Activated CD4-positive, alpha-beta T cell treated with anti-CD3 and anti-CD28 coated beads, Interleukin-2, amount 50 U/mL, for 16 hours (primary cell): ENCODE data around the gene SPON2.

Experiments
- DNase-seq: peaks from one replicate; pipeline ENCODE4 v3.0.0-alpha.2; 2020

The SPON2 gene

DNA sequence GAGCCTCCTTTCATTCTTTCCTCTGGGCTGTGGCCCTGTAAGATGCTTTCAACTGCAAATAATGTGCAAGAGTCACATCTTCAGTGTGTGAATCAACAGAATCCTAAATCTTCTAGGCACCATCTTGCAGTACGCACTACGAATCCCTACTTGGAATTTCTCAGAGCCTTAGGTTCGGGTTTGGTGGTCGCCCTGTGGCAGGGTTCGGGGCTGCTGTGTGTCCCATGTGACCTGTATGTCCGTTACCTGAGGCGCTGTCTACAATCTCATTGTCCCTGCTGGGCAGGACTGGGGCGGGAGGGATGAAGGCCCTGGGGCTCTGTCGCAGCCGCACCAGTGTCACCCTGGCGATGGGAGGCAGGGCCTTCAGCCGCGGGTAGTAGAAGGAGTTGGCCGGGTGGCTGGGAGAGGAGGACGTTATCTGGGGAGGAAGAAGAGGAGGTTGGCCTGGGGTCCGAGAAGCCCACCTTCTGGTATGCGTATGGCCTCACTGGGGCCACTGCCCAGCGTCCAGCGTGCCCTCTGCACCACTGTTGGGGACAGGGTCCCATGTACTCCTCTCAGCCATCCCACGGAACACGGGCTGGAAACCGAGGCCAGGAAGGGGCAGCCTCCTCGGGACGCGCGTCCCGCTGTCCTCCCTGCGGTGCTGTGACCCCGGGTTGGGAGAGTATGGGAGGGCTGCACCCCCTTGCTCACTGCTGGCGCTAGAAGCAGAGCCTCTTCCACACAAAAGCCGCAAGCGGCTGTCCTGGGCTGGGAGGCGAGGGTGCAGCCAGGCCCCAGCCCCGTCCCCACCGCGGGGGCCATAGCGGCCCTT, 2.0 kb downstream of the SPON2 start:
- no peak for DNase-seq

DNA sequence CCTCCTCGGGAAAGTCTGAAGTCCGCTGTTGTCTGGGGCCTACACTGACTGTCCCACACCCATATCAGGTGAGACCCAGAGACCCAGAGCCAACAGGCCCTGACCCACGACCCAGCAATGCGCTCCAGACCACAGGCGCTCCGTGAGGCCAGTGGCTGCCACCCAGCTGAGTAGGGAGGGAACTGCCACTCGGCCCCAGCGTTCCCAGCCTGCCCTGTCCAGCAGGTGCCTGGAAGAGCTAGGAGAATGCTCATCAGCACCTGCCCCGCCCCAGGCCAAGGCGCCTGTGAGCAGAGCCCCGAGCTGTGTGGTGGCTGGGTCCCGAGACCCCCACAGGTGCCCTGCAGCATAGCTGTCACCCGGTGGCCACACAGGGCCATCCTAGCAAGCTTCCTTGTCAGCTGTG, 2.7 kb downstream of the SPON2 start:
- DNase-seq: no peak

DNA sequence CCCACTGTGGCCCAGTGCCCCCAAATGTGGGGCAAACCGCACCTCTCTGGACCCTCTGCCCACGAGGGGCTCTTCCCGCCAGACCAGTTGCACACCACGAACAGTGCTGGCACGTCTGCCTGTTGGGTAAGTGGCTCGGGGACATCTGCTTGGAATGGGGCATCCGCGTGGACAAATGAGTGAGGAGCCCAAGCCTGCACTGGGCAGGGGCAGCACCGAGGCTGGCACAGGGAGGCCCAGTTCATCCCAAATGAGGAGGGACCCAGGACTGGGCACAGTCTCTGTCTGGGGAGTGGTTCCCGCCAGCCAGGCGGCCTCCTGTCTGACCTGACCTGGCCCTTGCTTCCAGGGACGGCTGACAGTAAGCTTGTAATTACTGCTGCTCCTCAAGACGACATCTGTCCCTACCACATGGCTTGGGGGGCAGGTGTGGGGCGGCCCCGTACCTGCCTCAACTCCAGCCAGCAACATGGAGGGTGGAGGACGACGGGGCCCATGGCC, 3.2 kb downstream of the SPON2 start:
- DNase-seq: no peak

DNA sequence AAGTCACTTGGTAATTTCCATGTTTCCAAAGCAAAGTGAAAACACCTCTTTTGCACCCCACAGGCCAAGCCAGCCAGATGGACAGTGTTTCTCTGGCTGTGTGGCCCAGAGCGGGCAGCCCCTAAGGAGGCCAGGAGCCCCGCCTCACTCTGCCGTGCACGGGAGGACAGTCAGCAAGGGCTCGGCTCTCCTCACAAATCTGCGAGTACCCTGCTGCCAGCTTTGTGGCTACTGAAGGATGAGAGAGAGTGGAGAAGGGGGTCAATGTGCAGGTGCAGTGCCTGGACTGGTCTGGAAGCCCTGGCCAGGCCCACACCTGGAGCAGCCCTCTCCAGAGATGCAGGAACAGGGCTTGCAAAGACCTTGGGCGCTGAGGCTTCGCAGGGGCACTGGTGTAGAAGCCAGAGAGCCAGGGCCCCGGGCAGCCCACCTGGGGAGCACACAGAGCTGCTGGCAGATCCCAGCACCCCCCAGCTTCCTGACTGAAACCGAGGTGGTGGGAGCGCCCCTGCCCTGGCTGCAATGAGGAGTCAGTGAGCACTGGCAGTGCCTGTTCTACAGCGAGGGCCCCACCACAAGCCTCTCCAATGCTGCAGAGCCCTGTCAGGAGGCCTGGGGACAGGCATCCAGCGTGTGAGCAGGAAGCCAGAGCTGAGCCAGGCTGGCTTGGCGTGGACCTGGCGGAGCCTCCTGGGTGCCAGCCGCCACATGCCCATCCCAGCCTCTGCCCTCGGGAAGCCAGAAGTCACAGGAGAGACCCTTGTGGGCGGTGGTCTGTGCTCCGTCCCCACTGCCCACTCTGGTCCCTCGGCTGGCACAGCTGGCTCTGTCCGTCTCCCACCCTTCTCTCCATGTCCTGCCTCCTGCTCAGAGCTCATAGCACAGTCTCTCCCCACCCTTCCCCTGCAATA, 3.9 kb downstream of the SPON2 start:
- DNase-seq: no peak

DNA sequence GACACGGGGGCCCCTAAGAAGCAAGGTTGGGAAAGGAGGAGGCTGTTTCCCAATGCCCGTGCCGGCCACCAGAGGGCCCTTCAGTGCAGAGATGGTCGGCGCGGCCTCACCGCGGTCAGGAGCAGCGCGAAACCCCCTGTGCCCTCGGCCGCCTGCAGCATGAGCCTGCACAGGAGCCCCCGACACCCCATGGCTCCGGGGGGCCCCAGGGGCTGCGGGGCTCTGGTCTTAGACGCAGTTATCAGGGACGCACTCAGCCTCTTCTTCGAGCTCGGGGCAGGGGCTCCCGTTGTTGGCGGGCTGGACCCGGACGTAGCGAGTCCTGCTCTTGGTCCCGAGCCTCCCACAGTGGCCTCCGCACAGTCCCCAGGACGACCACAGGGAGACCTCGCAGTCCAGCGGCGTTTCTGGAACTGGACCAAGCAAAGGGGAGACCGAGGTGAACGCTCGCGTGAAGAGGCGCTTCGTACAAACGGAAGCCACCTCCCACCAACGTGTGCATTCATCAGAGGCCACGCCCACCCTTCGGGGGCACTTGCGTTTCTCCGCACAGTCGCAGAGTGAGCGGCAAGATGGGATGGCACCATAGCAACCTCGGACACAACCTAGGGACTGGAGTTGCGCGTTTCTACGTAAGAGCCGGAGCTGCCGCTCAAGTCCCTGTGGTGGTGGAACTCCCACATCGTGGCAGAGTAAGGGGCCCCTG, 5.0 kb downstream of the SPON2 start:
- DNase-seq: peak; percentile 92

DNA sequence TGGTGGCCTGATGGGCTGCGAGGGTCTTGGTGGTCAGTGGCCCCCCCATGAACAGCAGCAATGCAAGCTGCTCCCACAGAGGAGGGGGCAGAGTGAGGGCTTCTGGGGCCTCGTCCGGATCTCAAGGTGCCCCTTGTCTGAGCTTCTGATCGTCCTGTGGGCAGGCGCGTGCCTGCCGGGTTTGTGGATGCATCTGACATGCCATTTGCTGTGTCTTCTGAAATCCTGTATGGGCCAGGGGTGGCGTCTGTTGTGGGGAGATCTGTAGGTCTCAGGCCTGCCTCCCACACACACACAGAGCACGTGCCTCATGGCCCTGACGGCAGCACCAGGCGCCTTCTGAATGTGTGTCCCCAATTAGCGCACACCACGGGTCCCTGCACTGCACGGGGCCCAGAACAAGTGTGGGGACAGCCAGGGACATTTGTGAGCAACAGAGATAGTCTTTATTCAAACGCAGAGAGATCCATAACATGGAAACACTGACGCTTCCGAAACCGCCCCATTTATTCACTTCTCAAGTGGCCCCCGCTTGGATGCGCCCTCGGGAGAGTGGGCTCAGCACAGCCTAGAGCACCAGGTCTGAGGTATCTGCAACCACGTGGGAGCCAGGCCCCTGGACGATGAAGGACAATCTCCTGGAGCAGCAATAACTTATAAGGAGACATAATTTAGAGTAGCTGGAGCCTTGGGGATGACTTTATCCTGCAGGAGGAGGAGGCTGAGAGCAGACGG, 5.7 kb downstream of the SPON2 start:
- DNase-seq: no peak

DNA sequence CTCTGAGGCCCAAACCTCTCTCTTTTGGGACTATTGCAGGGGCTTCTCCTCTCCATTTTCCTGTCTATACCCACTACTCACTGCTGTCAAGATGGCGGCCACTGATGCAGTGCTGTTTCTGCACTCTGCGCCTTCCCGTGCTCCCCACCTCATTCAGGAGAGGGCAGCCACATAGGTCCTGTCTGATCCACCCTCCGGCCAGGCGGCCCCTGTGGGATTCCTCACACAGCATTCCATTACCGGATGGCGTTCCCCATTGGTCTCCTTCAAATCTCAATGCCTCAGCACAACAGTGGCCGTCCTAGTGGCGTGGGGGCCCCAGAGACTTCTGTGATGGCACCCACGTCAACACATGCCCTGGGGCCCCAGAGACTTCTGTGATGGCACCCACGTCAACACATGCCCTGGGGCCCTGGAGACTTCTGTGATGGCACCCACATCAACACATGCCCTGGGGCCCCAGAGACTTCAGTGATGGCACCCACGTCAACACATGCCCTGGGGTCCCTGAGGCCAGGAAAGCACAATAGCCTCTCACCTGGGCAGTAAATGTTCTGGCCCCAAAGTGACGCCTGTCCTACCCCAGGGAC, 7.3 kb downstream of the SPON2 start:
- no peak for DNase-seq

DNA sequence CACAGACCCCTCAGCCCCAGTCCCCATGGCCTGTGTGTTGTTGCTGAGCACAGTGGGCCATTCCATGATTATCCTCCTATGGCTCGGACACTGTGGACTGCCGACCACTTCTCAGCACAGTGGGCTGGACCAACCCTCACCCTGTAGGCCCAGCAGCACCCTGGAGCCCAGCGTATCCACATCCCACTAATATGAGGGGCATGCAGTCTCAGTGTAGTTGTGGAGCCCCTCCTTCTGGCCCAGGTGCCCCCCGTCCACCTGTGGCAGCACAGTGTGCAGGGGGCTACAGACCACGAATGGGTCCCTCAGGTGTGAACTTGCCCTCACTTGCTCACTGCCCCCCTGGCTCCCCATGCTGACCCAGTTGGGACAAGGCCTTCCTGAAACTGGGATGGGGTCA, 7.9 kb downstream of the SPON2 start:
- no peak for DNase-seq

DNA sequence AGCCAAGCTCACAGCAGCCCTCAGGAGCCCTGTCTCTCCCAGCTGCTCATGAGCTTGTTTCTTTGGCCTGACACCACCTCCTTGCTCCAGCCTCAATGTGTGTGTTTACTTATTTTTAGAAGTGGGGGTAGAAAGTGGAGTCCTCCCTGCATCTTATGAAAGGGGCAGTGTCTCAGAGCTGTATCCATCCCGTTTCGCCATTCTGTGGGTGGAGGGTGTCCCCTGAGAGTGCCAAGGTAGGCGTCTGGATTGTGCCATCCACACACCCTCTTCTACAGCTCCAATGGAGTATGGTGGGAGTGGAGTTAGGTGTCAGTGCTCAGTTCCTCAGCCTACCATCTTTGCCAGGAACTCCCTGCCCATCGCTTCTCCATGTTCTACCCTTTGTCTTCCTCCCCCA, 8.3 kb downstream of the SPON2 start:
- DNase-seq: no peak

DNA sequence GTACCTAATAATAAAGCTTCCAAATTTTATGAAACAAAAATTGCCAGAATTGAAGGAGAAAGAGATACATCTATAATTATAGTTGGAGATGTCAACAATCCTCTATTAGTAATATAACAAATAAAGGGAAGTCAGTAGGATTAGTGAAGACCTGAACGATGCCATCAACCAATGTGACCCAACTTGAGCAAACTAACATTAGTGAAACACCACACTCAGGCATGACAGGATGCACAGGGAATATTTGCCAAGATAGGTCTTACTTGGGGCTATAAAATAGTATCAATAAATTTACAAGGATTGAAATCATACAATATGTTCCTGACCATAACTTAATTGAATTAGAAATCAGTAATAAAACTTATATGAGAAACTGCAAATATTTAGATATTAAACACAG, 12.0 kb downstream of the SPON2 start:
- no peak for DNase-seq

DNA sequence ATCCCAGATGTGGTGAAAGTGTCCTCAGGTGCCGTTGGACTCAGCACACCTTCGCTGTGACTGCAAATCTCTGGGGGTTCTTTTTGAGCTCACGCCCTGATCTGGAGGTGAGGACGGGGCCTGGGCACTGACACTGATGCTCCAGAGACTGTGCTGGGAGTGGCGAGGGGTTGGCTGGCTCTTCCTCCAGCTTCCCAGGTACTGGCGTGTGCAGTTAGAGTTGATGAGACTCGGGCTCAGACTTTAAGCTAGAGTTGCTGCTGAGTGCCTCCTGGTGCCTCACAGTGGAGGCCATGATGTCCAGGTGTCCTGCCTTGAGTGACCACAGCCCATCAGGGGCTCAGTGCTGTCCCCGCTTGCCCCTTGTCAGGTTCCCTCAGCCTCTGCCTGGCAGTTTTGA, 16.3 kb downstream of the SPON2 start:
- DNase-seq: no peak

DNA sequence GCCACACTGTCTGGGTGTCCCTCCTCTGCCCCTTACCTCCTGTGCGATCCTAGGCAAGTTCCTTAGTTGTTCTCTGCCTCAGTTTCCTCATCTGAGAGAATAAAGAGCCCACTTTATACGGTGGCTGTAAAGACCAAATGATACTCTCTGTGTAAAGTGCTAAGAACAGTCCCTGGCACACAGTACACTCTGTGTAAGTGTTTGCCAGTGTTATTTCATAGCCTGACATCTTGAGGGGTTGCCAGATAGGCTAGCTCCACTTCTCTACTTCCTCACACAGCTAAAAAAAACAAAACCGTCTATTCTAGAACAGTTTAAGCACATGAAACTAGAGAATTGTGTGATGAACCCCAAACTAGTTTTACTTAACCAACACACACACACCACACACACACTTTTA, 17.1 kb downstream of the SPON2 start:
- DNase-seq: no peak

DNA sequence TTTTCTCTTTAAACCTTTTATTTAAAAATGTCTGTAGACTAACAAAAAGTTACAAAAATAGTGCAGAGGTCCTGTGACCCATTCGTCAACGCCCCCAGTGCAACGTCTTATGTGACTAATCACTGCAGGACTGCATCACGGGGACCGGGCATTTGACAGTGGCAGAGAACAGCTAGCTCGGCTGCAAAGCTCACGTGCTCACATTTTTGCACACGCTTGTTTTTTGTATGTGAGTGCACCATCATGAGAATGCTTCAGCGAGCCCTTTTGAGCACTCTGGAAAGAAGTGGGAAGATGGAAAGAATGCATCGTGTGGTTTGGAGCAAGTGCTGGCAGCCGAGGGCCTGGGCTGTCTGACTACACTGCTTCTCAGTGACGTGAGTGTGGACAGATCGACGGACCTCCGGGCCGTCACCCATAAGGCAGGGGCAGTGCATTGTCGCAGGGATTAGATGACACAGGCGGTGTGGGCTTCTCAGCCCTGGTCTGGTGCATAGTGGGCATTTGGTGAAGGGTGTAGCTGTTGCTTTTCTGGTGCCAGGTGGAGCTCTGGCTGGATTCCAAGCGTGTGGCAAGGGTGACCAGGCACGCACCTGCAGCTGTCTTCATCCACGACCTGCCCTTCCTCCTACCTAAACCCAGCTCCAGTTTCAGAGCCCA, 17.7 kb downstream of the SPON2 start:
- no peak for DNase-seq

DNA sequence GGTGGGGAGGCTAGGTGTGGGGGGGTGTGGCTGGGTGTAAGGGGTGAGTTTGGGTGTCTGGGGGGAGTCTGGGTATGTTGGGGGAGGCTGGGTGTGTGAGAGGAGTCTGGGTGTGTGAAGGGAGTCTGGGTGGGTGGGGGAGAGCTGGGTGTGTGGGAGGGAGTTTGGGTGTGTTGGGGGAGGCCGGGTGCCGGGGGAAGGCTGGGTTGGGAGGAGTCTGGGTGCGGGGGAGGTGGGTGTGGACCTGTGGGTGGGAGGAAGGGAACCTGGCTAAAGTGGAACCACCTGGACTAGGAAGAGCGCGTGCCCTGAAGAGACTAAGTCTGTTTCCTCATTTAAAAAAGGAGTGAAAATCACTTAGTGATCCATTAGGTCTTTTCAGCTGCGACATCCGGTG, 18.3 kb downstream of the SPON2 start:
- DNase-seq: no peak

DNA sequence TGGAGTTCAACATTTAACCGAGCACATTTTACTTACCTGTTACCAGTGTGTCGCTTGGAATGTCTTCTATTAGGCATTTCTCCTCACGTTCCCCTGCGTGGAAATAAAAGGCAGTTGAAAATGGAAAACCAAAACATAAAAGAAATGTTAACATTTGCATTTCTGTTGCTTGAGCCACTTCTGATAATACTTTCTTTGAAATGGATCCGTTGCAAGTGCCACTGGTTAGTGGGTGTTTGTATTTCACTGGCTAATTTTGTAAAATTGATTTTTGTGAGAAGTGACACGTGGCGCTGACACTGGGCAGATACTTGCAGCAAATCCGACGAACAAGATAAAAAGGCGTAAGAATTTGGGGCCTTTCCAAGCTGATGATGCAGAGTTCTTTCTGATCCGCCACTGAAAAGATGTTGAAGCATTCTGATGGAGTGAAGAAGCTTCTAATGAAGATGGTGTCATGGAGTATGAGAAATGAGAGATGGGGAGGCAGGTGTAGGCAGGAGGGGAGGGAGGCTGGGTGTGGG, 18.8 kb downstream of the SPON2 start:
- DNase-seq: no peak

DNA sequence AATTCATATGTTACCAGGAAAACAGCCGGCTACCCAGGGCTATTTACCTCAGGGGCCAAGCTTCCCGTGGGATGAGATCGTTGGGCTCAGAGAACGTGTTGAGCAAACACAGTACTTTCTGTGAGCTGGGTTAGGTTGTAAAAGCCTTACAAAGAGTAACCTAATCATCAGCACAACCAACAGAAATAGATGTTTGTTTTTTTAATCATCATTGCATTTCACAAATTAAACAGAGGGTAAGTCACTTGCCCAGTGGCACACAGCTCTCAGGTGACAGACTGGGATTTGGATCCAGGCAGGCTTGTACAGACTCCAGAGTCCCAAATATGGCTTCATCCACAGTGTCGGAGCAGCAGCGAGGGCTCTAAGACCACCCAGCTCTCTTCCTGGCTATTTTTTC, 20.1 kb downstream of the SPON2 start:
- no peak for DNase-seq

DNA sequence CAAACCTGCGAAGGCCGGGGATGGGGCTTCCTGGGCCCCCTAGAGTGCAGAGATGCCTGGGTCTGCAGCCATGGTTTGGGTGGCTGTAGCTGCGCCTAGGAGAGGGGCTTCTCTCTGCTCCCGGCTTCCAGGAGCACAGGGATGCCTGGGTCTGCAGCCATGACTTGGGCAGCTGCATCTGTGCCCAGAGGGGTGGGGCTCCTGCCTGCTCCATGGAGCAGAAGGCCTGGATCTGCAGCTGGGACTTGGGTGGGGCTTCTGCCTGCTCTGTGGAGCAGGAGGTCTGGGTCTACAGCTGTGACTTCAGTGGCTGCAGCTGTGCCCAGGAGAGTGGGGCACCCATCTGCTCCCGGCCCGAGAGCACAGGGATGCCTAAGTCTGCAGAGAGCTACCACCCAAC, 20.8 kb downstream of the SPON2 start:
- no peak for DNase-seq

DNA sequence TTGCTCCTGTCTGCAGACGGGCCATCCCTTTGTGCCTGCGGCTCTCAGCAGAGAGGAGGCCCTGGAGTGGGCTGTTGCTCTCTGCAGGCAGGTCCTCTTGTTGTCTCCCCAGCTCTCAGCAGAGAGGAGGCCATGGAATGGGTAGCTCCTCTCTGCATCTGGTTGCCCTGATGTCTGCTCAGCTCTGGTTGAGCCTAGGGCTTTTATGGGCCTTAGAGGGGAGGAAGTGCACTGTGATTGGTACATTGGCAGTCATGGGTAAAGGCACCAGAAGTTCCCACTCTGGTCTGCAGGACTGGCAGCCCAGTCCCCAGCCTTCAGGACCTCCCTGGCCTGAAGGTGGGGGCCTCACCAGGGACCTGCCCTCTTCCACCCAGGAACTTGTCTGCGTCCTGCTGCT, 21.5 kb downstream of the SPON2 start:
- no peak for DNase-seq

DNA sequence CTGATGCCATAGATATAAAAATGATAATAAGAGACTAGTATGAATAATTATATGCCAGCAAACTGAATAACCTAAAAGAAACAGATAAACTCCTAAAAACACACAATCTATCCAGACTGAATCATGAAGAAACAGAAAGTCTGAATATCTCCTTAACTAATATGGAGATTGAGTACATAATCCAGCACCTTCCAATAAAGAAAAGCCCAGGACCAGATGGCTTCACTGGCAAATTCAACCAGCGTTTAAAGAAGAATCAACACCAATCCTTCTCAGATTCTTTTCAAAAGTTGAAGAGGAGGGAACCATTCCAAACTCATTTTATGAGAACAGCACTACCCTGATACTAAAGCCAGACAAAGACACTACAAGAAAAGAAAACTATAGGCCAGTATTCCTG, 32.5 kb downstream of the SPON2 start:
- no peak for DNase-seq

DNA sequence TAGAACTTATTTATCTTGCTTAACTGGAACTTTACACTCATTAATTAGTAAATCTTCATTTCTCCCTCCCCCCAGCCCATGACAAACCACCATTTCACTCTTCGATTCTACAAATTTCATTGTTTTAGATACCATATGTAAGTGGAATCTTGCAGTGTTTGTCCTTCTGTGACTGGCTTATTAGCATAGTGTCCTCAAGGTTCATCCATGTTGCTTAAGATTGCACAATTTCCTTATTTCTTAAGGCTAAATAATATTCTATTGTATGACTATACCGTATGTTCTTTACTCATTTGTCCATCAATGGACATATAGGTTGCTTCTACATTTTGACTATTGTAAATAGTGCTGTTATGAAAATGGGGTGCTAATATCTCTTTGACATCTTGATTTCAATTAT, 34.5 kb downstream of the SPON2 start:
- no peak for DNase-seq

DNA sequence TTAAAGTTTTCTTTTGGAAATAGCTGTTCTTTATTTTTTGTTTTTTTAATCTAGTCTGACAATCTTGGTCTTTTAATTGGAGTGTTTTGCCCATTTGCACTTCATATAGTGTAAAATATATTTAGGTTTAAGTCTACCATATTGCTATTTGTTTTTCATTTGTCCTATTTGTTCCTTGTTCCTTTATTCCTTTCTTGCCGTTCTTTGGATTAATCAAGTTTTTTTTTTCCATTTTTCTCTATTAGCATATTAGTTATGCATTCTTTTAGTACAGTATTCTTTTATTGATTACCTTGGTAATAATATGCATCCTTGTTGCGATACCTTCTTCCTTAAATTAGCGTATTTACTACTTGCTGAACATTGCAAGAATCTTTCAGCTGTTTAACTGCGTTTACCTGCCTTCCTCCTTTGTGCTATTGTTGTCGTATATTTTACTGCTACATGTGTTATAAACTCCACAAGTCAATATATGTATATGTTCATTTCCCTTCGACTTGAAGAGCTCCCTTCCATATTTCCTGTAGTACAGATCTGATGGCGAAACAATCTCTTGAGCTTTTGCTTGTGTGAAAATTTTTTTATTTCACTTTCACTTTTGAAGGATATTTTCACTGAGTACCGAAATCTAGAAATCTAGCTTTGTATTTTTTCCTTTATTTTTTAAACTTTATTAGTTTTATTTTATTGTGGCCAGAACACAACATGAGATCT, 35.2 kb downstream of the SPON2 start:
- peak; percentile 31 for DNase-seq
